GM21360 (cell line): Measurements from ENCODE around the gene CNPY3.
"Not testable (repeated sequence)": the region's sequence is repeated elsewhere in the genome, so short reads cannot be mapped to it uniquely, and the experiment has no call there.

ENCODE experiments used
- ATAC-seq: cut with Tn5 transposase; IDR thresholded peaks from one replicate; pipeline ENCODE4 v1.9.1; 2021; ENCODE audit warnings: mild to moderate bottlenecking, moderate library complexity; ENCODE audit not compliant: unreplicated experiment

Gene CNPY3

DNA sequence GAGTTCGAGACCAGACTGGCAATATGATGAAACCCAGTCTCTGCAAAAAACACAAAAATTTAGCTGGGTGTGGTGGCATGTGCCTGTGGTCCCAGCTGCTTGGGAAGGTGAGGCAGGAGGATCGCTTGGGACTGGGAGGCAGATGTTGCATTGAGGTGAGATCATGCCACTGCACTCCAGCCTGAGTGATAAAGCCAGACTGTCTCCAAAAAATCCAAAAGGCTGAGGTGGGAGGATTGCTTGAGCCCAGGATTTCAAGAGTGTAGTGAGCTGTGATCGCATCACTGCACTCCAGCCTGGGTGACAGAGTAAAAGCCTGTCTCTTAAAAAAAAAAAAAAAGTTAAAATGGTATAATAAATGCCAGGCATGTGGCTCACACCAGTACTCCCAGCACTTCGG lies 14.7 kb upstream of the CNPY3 start:
- ATAC-seq, result no peak

DNA sequence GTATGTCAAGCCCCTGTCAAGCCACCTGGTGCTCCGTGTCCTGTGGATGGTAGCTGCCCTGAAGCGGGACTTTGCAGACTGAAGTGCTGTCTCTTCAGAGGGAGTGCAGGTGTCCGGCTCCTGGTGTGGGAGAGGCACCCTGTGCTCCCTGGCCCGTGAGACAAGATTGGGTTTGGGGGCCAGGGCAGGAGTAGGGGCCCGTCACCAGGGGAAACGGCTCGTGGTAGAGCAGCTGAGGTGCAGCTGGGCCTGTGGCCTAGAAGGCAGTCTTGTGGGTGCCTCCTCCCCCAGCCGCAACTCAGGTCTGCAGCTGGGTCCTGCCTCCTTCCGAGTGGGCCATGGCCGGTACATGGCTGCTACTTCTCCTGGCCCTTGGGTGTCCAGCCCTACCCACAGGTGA lies 13.5 kb upstream of the CNPY3 start, which contains the start of gene PTCRA:
PTCRA (plus strand) TSS at position 322 of the 400 bp plus-strand sequence; CDS start at position 339, 17 bp downstream.
- no peak for ATAC-seq

DNA sequence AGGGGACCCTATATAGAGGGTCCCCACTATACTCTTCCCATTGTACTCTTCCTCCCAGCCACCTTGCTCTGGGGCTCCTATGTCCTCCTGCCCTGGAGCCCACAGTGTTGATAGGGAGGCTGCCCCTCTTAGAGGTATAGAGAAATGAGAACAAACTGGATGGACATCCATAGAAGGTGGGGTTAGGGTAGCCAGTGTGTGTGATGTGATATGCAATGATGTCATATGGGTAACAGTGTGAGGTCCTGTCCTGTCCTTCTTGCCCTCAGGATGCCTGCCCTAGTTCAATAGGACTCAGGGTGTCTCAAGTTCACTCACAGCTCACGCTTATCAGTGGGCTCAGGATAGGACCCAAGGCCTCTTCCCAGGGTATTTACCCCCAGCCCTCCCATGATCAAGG lies 13.0 kb upstream of the CNPY3 start:
- ATAC-seq, result no peak

DNA sequence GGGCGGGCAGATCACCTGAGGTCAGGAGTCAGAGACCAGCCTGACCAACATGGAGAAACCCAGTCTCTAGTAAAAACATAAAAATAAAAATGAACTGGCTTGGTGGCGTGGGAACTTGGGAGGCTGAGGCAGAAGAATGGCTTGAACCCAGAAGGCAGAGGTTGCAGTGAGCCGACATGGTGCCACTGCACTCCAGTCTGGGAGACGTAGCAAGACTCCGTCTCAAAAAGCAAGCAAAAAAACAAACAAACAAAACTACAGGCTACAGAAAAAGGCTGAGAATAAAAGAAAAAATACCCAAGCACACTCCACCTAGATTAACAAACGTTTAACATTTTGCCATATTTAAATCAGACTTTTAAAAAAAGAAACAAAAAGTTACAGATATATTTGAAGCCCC lies 7.5 kb upstream of the CNPY3 start:
- ATAC-seq, result no peak

DNA sequence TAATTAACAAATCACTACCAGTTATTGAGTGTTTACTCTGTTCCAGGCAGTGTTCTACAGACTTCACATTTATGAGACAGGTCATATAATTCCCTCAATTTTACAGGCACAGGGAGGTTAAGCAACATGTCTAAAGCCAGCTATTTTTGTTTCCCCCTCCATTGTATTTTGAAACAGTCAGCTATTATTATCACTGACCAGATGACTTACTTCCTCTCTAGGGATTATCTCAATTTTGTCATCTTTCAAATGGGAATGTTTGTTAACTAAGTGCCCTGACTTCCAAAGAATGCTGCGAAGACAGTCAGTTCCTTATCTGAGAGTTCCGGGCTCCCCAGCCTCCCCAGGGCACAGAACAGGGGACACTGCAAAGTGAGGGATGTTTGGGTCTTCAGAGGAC lies 5.6 kb upstream of the CNPY3 start:
- ATAC-seq, result no peak

DNA sequence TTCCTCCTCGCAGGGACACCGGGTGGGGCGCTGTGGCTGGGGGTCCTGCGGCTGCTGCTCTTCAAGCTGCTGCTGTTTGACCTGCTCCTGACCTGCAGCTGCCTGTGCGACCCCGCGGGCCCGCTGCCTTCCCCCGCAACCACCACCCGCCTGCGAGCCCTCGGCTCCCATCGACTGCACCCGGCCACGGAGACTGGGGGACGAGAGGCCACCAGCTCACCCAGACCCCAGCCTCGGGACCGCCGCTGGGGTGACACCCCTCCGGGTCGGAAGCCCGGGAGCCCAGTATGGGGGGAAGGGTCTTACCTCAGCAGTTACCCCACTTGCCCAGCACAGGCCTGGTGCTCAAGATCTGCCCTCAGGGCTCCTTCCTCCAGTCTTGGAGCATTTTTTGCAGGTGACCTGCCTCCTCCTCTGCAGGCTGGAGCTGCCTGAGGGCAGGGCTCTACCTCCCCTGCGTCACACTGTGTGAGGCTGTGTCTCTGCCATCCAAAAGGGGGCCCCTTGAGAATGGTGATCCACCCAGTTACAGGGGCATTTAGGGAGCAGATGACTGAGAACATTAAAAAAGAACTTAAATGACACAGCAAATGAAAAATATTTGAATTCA lies 3.9 kb upstream of the CNPY3 start:
- no peak for ATAC-seq

DNA sequence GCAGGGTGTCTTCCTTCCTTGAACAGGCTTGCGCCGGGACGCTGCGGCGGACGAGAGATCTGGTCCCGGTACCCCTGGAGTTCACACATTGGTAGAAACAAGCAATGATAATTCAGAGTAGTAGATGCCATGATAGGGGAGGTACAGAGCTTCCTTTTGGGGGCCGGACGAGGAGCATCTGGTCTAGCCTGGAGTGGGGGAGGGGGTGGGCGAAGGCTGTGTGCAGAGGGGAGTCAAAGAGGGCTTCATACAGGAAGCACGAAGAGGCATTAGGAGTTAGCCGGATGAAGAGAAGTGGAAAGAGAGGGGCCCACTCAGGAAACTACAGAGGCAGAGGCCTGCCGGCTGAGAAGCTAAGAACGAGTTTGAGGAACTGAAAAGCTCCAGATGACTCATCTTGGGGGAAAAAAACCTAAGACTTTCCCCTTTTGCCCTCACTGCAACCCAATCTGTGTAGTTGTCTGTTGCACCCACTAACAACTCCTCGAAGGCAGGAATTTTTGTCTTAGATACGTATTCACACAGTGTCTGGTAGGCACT lies 611 bp downstream of the CNPY3 start:
- ATAC-seq, result peak; percentile 56

DNA sequence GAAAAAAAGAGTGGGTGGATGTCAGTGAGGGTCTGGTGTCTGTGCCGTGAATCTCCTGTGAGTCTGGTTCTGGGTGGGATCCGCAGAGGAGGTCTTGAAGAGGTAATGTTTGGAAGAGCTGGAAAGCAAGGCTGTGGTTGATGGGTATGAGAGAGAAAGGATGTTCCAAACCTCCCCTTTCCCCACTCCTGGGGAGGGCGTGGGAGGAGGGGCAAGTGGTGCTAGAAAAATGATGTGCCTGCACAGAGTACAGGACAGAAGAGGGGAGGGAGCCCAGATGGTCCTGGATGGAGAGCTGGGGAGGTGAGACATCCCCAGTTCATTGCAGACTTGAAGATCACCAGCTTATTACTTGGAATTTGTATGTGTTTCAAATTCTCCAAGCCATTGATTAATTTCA lies 3.1 kb downstream of the CNPY3 start:
- no peak for ATAC-seq

DNA sequence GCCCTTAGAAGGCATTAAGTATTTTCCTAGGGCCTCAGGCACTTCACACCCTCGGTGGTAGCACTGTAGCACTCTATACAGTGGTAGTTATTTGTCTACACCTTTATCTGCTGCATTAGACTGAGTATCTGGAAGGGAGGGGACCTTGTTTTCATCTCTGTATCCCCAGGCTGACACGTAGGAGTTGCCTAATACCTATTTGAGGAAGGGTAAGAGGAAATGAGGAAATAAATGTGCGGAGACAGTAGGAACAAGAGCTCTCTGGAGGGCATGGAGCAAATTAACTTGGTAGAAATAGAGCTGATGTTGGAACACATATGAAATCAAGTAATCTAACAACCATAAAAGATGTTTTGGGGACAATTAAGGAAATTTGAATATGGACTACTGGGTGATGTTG lies 3.9 kb downstream of the CNPY3 start:
- ATAC-seq, result no peak

DNA sequence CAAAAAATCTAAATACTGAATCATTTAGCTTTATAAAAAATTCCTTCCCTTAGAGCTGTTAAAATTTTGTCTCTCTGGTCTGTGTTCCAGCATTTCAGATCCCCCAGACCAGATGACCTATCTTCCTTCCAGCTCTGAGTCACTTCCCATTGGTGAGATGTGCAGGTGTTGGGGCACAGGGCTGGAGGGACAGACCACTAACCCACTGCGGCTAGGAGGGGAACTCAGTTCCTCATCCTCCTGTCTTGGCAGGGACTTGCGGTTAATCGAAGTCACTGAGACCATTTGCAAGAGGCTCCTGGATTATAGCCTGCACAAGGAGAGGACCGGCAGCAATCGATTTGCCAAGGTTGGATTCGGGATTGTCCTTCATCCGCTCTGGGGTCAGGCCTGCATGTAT lies 6.0 kb downstream of the CNPY3 start:
- no peak for ATAC-seq

DNA sequence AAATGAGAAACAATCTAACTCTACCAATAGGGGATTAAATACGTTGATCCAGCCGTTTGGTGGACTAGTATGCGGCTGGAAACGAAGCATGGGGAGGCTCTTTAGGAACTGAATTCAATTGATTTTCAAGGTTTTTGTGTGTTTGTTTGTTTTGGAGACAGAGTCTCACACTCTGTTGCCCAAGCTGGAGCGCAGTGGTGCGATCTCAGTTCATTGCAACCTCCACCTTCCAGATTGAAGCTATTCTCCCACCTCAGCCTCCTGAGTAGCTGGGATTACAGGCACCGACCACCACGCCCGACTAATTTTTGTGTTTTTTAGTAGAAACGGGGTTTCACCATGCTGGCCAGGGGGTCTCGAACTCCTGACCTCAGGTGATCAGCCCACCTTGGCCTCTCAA lies 7.1 kb downstream of the CNPY3 start:
- ATAC-seq, result no peak

DNA sequence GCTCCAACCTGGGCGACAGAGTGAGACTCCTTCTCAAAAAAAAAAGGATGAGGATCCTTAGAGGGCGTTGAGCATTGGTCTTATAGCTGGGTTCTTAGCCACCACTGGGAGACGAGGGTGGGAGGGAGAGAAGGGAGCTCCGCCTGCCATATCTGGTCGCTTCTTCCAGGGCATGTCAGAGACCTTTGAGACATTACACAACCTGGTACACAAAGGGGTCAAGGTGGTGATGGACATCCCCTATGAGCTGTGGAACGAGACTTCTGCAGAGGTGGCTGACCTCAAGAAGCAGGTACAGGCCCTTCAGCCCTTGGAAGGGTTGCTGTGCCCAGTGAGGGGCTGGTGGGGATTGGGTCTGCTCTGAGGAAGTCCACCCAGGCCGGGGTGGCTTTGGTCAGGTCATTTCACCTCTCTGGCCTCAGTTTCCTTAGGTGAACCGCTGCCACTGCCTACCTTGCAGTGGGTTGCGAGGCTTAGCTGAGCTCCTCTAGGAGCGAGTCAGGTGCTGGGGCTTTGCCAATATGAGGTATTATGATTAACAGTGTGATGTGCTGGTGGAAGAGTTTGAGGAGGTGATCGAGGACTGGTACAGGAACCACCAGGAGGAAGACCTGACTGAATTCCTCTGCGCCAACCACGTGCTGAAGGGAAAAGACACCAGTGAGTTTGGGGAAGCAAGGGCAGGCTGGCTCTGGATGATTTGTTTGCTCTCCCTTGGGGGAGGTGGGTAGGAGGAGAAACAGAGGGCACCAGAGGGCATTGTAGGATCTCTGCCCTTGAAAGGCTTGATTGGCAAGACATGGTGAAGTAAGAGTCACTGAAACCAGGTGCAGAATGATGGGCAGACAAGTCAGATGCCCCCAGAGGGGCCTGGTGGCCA lies 8.5 kb downstream of the CNPY3 start:
- no peak for ATAC-seq

DNA sequence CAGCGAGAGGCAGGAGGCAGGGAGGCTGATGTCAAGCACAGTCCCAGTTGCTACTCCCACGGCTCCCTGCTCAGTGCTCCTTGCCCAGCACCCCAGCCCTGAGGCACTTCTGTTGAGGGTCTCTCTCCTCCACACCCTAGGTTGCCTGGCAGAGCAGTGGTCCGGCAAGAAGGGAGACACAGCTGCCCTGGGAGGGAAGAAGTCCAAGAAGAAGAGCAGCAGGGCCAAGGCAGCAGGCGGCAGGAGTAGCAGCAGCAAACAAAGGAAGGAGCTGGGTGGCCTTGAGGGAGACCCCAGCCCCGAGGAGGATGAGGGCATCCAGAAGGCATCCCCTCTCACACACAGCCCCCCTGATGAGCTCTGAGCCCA lies 9.1 kb downstream of the CNPY3 start:
- no peak for ATAC-seq

DNA sequence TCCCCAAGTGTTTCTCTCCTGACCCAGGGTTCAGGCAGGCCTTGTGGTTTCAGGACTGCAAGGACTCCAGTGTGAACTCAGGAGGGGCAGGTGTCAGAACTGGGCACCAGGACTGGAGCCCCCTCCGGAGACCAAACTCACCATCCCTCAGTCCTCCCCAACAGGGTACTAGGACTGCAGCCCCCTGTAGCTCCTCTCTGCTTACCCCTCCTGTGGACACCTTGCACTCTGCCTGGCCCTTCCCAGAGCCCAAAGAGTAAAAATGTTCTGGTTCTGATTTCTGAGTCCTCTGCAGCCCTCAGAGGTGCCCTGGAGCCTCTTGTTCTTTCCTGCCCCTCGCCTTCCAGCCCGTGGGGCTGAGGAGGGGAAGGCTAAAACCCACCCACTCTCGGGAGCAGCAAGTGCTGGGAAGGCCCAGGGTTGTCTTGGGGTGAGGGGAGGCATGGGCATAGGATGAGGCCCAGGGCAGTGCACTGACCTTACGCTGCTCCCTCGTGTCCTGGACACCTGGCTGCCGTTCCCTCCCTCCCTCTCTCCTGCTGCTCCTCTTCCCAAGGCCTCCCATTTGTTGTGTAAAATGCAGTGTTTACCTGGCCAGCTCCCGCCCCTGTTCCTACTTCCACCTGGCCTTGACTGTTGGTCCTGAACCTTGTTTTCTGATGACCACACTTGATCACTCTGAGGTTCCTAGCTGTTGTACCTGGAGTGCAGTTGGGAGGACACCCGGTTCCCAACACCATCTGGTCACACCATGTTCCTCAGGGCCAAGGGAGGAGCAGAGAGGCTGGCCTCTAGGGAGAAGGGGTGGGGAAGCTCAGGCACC lies 9.9 kb downstream of the CNPY3 start:
- no peak for ATAC-seq

DNA sequence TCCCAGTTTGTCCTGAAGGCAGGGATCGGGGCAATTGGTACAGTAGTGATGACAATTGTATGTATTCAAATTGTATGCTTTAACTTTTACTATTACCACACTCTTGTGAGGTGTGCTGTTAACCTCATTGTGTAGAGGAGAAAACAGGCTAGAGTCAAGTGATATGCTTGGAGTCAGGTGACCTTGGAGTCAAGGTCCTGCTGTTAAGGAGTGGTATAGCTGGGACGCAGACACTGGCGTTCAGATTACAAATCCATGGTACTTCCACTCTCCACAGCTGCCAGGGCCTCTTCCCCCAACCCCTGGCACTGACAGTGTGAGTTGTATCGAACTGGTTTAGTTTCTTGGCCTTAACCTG lies 10.5 kb downstream of the CNPY3 start:
- ATAC-seq, result no peak

DNA sequence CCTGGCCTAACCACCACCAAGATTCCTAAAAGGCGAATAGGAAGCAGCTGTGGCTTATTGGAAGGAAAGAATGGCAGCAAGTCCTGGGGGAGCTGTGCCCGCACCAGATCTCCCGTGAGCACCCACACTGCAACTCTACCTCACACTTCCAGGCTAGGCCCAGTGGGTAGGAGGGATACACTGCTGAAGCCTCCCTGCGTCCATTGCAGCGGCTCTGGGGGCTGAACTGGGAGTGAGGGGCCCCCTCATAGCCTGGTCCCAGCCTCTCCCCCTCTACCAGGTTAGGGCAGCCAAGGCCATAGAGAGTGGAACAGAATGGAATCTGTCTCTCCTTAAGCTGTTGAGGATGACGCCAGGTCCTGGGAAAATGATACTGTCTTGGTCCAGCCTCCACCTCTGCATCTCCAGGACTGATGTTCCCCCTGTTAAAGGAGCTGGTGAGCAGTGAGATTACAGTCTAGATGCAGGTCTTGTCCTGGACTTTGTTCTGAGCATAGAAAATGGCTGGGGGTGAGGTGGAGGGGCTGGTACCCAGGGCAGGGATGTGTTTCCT lies 11.3 kb downstream of the CNPY3 start:
- ATAC-seq, result no peak

DNA sequence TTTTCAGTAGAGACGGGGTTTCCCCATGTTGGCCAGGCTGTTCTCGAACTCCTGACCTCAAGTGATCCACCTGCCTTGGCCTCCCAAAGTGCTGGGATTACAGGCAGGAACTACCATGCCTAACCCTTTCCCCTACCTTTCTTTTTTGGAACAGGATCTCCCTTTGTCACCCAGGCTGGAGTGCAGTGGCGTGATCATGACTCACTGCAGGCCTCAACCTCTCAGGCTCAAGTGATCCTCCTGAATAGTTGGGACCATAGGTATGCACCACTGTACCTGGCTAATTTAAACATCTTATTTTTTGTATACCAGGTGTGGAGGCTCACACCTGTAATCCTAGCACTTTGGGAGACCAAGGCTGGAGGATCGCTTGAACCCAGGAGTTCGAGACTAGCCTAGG lies 12.1 kb downstream of the CNPY3 start:
- not testable (repeated sequence) for ATAC-seq

DNA sequence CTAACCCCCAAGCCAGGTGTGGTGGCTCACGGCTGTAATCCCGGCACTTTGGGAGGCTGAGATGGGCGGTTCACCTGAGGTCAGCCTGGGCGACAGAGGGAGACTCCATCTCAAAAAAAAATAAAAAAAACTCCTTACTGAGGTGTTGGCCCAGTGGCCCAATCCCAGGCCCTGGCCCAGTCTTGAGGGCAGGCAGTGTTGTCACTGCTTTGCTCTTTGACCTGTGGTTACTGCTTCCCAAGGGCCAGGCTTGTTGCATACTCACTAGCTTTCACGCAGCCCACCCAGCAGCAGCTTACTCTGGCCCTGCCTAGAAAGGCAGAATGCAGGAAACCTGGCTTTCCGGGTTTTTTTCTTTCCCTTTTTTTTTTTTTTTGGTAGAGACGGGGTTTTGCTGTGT lies 13.2 kb downstream of the CNPY3 start:
- no peak for ATAC-seq

DNA sequence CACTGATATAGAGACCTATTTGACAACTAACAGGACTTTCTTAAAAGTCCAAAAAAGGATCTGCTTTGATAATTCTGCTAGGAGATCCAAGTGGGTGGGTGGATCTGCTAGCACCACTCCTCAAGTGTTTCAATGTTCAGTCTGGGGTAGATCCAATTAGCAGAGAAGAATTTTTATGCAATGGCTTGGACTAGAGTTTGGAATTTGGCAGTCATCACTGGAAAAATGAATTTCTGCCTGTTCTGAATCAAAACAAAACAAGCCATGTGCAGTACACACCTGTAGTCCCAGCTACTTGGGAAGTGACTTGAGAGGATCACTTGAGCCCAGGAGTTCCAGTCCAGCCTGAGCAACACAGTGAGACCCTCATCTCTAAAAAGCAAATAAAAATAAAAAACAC lies 18.7 kb downstream of the CNPY3 start:
- ATAC-seq, result no peak

DNA sequence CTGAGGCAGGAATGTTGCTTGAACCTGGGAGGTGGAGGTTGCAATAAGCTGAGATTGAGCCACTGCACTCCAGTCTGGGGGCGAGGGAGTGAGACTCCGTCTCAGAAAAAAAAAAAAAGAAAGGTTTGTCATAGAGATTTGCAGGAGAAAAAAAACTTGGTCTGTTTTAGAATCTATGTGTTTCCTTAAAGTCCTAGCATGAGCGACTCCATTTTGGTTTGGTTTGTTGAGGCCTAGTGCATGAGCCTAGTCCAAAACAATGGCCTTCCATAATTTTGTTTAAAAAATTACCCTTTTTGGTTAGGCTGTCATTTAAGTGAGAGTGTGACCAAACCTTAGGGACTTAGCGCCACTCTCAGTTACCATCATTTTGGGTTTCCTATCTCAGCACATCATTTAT lies 23.1 kb downstream of the CNPY3 start:
- ATAC-seq, result no peak

DNA sequence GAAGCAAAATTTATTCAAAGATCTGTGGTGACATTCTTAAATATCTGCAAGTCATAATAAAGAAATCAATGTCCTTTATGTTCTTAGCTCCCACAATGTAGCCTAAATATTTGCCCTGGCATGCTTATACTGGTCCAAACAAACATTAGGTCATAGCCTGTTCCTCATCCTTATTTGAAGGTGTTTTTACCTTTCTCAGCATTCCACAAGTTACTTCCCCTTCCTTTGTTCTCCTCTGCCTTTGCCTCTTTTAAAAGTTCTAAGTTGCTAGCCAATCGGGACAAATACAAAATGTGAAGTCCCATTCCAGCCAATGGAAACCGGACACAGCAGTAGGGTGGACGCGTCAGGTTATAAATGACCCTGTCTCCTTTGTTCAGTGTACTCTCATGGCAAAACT lies 25.1 kb downstream of the CNPY3 start:
- ATAC-seq, result not testable (repeated sequence)
